ENCODE results near the gene TRAPPC13.

Gene TRAPPC13

DNA sequence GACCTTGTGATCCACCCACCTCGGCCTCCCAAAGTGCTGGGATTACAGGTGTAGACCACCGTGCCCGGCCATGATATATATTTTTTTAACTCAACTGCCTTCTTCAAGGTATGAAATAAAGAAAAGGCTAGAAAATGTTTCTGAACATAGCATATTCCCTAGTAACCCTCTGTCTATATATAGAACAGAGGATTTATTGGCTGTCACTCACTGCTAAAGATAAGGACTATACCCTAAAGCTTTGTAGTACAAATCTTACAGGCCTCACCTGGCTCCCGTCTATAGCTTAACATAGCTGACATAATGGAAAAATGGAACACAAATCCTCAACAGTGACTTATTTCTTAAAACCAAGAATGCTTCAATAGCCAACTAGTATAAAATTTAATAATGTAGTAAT, 82.8 kb downstream of the TRAPPC13 start:
- DNase-seq (ENCODE audit: low read depth) = no peak
- no peak overlapping the region for H3K4me3 ChIP-seq (ENCODE audit: low read depth, low read length)
- TF ChIP-seq, protein P1, sequence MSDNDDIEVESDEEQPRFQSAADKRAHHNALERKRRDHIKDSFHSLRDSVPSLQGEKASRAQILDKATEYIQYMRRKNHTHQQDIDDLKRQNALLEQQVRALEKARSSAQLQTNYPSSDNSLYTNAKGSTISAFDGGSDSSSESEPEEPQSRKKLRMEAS (IDR thresholded peaks at IDR 0.05; ENCODE audit: low read depth, low read length) = no peak
- no peak for TF ChIP-seq POLR2A (IDR thresholded peaks at IDR 0.05; ENCODE audit: extremely low read depth, insufficient read length)
- TF ChIP-seq, protein P2, sequence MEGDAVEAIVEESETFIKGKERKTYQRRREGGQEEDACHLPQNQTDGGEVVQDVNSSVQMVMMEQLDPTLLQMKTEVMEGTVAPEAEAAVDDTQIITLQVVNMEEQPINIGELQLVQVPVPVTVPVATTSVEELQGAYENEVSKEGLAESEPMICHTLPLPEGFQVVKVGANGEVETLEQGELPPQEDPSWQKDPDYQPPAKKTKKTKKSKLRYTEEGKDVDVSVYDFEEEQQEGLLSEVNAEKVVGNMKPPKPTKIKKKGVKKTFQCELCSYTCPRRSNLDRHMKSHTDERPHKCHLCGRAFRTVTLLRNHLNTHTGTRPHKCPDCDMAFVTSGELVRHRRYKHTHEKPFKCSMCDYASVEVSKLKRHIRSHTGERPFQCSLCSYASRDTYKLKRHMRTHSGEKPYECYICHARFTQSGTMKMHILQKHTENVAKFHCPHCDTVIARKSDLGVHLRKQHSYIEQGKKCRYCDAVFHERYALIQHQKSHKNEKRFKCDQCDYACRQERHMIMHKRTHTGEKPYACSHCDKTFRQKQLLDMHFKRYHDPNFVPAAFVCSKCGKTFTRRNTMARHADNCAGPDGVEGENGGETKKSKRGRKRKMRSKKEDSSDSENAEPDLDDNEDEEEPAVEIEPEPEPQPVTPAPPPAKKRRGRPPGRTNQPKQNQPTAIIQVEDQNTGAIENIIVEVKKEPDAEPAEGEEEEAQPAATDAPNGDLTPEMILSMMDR (IDR thresholded peaks at IDR 0.05; ENCODE audit: low read depth, low read length) = no peak
- no peak for TF ChIP-seq MYC (IDR thresholded peaks at IDR 0.05; ENCODE audit: low read depth, low read length)

DNA sequence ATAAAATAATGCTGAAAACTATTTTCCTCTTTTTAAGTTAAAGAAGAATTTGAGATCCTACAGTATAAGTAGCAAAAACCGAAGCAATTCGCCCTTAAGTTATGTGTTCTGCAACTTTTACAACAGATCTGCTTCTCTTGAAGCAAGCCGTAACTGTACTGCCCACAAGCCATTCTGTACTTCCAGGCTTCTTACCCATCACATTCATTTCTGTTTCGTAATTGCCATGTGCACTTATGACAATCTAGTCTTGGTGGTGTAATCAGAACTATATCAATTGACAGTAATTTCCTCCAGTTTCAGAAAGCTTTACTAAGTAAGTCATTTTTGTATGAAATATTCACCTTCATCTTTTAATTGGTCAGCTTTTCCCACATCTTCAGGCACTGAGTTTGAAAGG, 83.3 kb downstream of the TRAPPC13 start:
- peak; percentile 56 for DNase-seq (ENCODE audit: low read depth)
- H3K4me3 ChIP-seq (ENCODE audit: low read depth, low read length) = no peak overlapping the region
- peak; percentile 64 for TF ChIP-seq MYC (IDR thresholded peaks at IDR 0.05; ENCODE audit: low read depth, low read length)
- TF ChIP-seq, protein P1 (IDR thresholded peaks at IDR 0.05; ENCODE audit: low read depth, low read length) = peak; percentile 82
- TF ChIP-seq POLR2A (IDR thresholded peaks at IDR 0.05; ENCODE audit: extremely low read depth, insufficient read length) = no peak
